GM18498 (cell line): ENCODE data around the gene HNRNPA3.
"Not testable (repeated sequence)": the region's sequence is repeated elsewhere in the genome, so short reads cannot be mapped to it uniquely, and the experiment has no call there.

Source experiments
- ATAC-seq: cut with Tn5 transposase; IDR thresholded peaks from one replicate; pipeline ENCODE4 v1.9.1; 2021; ENCODE audit warnings: mild to moderate bottlenecking, moderate library complexity; ENCODE audit not compliant: unreplicated experiment

The HNRNPA3 gene

GRCh38 chr2:177188482-177189469 is 23.8 kb upstream of the HNRNPA3 start:
- ATAC-seq, result no peak

GRCh38 chr2:177190941-177191340 is 21.7 kb upstream of the HNRNPA3 start:
- ATAC-seq, result no peak

- no peak for ATAC-seq
These were observed 19.8 kb upstream of the HNRNPA3 start for GRCh38 chr2:177192788-177193187.

GRCh38 chr2:177193240-177193639 is 19.4 kb upstream of the HNRNPA3 start:
- ATAC-seq, result peak; percentile 61

GRCh38 chr2:177195194-177195593 is 17.4 kb upstream of the HNRNPA3 start:
- no peak for ATAC-seq

- not testable (repeated sequence) for ATAC-seq
These were observed 12.2 kb upstream of the HNRNPA3 start for GRCh38 chr2:177200419-177200818.

GRCh38 chr2:177201919-177202346 is 10.7 kb upstream of the HNRNPA3 start:
- no peak for ATAC-seq

- ATAC-seq, result no peak
These were observed 8.2 kb upstream of the HNRNPA3 start for GRCh38 chr2:177204417-177204816.

- ATAC-seq, result peak; percentile 73
These were observed 5.5 kb upstream of the HNRNPA3 start for GRCh38 chr2:177207101-177207500.

- no peak for ATAC-seq
These were observed 1.4 kb upstream of the HNRNPA3 start for GRCh38 chr2:177211169-177211568.

- ATAC-seq, result no peak
These were observed 953 bp upstream of the HNRNPA3 start for GRCh38 chr2:177211576-177212105.

GRCh38 chr2:177212891-177213856 is 580 bp downstream of the HNRNPA3 start:
- ATAC-seq, result peak; percentile 50

- ATAC-seq, result no peak
These were observed 4.8 kb downstream of the HNRNPA3 start for GRCh38 chr2:177217247-177217843.

GRCh38 chr2:177219787-177220186 is 7.2 kb downstream of the HNRNPA3 start:
- not testable (repeated sequence) for ATAC-seq

GRCh38 chr2:177221534-177221933 is 8.9 kb downstream of the HNRNPA3 start:
- no peak for ATAC-seq

- ATAC-seq, result no peak
These were observed 9.4 kb downstream of the HNRNPA3 start for GRCh38 chr2:177221970-177222369.

- ATAC-seq, result not testable (repeated sequence)
These were observed 10.8 kb downstream of the HNRNPA3 start for GRCh38 chr2:177223436-177223835.

GRCh38 chr2:177225965-177226360 is 13.4 kb downstream of the HNRNPA3 start:
- no peak for ATAC-seq

GRCh38 chr2:177229442-177230242 is 17.0 kb downstream of the HNRNPA3 start:
- ATAC-seq, result no peak

GRCh38 chr2:177231270-177231669 is 18.7 kb downstream of the HNRNPA3 start:
- no peak for ATAC-seq
